GM12875 (cell line): ENCODE data around the gene ARF1.
"Not testable (repeated sequence)": the region's sequence is repeated elsewhere in the genome, so short reads cannot be mapped to it uniquely, and the experiment has no call there.

ENCODE experiments used
- H3K4me3 ChIP-seq: one replicate; pipeline ENCODE4 v1.5.1; 2011; ENCODE audit warnings: low read depth, low read length, control low read depth
- TF ChIP-seq, protein P1 (sequence below): IDR thresholded peaks from 2 replicates; pipeline ENCODE4 v1.5.1; 2011; ENCODE audit warnings: low read depth, mild to moderate bottlenecking, control low read depth, inconsistent platforms, low read length, moderate library complexity, borderline replicate concordance; ENCODE audit not compliant: insufficient read depth

The ARF1 gene

DNA sequence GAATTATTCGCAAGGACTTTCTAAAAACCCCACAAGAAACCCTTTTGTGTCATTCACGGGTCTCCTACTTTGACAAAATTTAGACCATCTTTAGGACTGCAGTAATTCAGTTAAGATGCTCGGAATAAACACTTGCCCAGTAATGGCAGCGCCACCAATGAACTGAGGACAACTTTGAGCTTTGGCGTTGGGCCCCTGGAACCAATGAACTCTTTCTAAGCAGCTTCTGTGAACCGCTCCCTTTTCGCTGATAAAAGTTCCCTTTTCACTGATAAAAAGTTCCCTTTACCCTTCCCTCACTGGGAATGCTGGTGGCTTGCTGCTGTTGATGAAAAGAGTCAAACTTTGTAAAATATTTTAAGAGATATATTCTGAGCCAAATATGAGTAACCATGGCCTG, 28.0 kb downstream of the ARF1 start:
- no peak overlapping the region for H3K4me3 ChIP-seq
- TF ChIP-seq, protein P1, sequence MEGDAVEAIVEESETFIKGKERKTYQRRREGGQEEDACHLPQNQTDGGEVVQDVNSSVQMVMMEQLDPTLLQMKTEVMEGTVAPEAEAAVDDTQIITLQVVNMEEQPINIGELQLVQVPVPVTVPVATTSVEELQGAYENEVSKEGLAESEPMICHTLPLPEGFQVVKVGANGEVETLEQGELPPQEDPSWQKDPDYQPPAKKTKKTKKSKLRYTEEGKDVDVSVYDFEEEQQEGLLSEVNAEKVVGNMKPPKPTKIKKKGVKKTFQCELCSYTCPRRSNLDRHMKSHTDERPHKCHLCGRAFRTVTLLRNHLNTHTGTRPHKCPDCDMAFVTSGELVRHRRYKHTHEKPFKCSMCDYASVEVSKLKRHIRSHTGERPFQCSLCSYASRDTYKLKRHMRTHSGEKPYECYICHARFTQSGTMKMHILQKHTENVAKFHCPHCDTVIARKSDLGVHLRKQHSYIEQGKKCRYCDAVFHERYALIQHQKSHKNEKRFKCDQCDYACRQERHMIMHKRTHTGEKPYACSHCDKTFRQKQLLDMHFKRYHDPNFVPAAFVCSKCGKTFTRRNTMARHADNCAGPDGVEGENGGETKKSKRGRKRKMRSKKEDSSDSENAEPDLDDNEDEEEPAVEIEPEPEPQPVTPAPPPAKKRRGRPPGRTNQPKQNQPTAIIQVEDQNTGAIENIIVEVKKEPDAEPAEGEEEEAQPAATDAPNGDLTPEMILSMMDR = no peak

DNA sequence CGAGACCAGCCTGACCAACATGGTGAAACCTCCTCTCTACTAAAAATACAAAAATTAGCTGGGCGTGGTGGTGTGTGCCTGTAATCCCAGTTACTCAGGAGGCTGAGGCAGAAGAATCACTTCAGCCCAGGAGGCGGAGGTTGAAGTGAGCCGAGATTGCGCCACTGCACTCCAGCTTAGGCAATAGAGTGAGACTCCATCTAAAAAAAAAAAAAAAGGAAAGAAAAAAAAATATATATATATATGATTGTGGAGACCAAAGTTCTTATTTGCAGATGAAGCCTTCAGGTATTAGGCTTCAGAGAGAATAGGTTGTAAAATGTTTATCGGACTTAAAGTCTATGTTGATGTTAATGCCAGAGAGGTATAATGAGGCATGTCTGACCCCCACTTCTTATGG, 28.8 kb downstream of the ARF1 start:
- not testable (repeated sequence) for H3K4me3 ChIP-seq

GRCh38 chr1:228112167-228112566, 29.7 kb downstream of the ARF1 start:
- no peak overlapping the region for H3K4me3 ChIP-seq
- TF ChIP-seq, protein P1 = no peak

GRCh38 chr1:228112617-228113016, 30.1 kb downstream of the ARF1 start:
- TF ChIP-seq, protein P1 = no peak
- no peak overlapping the region for H3K4me3 ChIP-seq

DNA sequence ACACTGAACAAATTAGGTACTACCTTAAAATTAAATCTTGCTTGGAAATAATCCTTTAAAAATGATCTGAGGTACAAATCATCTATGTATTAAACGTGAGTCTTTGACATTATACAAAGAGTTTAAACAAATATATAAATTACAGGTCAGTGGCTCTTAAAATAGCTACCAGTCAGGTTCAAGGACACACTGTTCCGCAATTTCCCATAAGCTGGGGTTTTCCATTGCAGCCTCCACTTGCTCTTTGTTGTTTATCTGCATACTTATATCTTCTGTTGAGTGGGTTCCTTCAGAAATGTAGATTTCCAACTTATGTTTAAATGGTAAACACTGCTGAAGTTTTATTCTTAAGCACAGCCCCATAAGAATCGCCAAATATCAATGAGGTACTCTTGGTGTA, 32.3 kb downstream of the ARF1 start:
- TF ChIP-seq, protein P1 = no peak
- no peak overlapping the region for H3K4me3 ChIP-seq

- no peak overlapping the region for H3K4me3 ChIP-seq
- TF ChIP-seq, protein P1 = no peak
Observed at GRCh38 chr1:228117335-228117734, 34.8 kb downstream of the ARF1 start.

DNA sequence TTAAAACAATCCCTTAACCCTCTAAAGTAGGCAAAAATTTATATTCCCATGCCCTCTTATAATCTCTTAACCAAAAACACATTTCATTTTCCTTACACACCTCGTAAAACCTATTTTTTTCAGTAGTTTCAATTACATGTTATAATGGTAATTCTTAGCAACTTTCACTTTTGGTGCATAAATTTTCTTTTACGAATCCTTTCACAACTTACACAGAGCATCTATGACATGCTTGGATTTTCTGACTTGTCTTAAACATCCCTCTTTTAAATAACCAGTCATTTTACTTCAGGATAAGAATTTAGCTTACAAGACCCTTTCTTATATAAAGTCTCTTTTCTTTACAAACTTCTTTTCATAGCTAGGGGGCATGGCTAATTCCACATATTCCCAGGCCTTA, 35.5 kb downstream of the ARF1 start:
- TF ChIP-seq, protein P1 = no peak
- H3K4me3 ChIP-seq = no peak overlapping the region

DNA sequence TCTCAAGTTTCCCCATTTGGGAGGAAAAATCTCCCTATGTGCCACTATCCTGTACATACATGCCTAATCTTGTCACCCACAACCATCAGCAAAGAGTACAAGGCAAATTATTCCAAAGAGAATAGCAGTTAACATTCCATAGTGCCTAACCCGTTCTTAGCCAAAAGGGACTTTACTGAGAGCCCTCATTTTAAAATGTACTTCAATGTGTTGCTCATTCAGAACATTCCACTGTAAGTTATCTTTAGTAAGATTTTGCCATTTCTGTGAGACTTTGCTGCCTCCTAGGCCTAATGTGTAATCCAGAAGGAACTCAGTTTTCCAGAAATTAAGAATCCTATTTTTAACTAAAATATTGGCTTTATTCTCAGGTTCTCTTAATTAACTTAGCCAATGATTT, 37.8 kb downstream of the ARF1 start:
- TF ChIP-seq, protein P1 = no peak
- H3K4me3 ChIP-seq = no peak overlapping the region
